Heart right ventricle (tissue), 16 donors: ENCODE results near the gene CDKL1. TPM values are rescaled to one million over a fixed set of nuclear protein-coding genes. Genes with fewer than 3 reads are reported as not detected.

Source experiments
- ATAC-seq, 8 donors: fragments of 200-7000 bp; cut with Tn5 transposase; one replicate each; pipeline ENCODE4 v1.9.1; 2020; ENCODE audit warnings: mild to moderate bottlenecking in 8 of 8, moderate library complexity in 8 of 8, moderate number of reproducible peaks in 1 of 8
- DNase-seq, 2 donors: peaks; one replicate each; pipeline ENCODE4 v3.0.0-alpha.2; 2020
- H3K27ac ChIP-seq, 10 donors: fragments of 200-600 bp; sonication (generic) in 2 of 10; one replicate each; pipeline versions ENCODE4 v1.5.0 to v1.8.0; 2020 to 2022; ENCODE audit warnings: mild to moderate bottlenecking in 3 of 10
- H3K27me3 ChIP-seq, 7 donors: fragments of 200-600 bp; one replicate each; pipeline ENCODE4 v1.8.0; 2021 to 2022; ENCODE audit warnings: mild to moderate bottlenecking in 2 of 7
- H3K36me3 ChIP-seq, 9 donors: fragments of 200-600 bp; sonication (generic) in 1 of 9; one replicate each; pipeline versions ENCODE4 v1.5.0 to v1.8.0; 2020 to 2022; ENCODE audit warnings: mild to moderate bottlenecking in 2 of 9
- H3K4me1 ChIP-seq, 9 donors: fragments of 200-600 bp; sonication (generic) in 1 of 9; one replicate each; pipeline versions ENCODE4 v1.5.0 to v1.8.0; 2020 to 2022; ENCODE audit warnings: mild to moderate bottlenecking in 4 of 9
- H3K4me3 ChIP-seq, 10 donors: fragments of 200-600 bp; sonication (generic) in 2 of 10; one replicate each; pipeline versions ENCODE4 v1.5.0 to v1.8.0; 2020 to 2022; ENCODE audit warnings: mild to moderate bottlenecking in 7 of 10, moderate library complexity in 2 of 10
- H3K9me3 ChIP-seq, 11 donors: fragments of 200-600 bp in 10 of 11; sonication (generic) in 2 of 11; one replicate each; pipeline versions ENCODE4 v1.5.0 to v1.8.0; 2013 to 2022; ENCODE audit warnings: mild to moderate bottlenecking in 2 of 11, control low read depth in 1 of 11, moderate library complexity in 1 of 11
- CTCF ChIP-seq, 9 donors: fragments of 200-600 bp; sonication (generic) in 2 of 9; IDR thresholded peaks; one replicate each; pipeline versions ENCODE4 v1.5.0 to v1.8.0; 2021 to 2022; ENCODE audit warnings: antibody characterized with exemption in 9 of 9, mild to moderate bottlenecking in 5 of 9, moderate library complexity in 1 of 9
- WGBS, 2 donors: extraction: QIAGEN DNeasy Blood & Tissue Kit; methylation state at CpG; one replicate each; pipeline ENCODE4 v1.1.7; 2013; ENCODE audit warnings: inconsistent platforms in 1 of 2; 5-methylcytosine and 5-hydroxymethylcytosine counted together
- intact Hi-C, 10 donors: fragments of 100-400 bp; cut with DNase I; formaldehyde crosslinking; loops; one replicate each; pipeline versions ENCODE4 v1.11.1 to v1.14.2; 2022
- polyA plus RNA-seq, 2 donors: library from polyadenylated mRNA; stranded (reverse); fragments of 200-250 nt; gene quantifications; one replicate each; pipeline ENCODE4 v1.2.3, GENCODE V29; 2013
- total RNA-seq, 10 donors: library from RNA; stranded (reverse); fragmentation: NEBNext Ultra II Directional in 3 of 10; extraction: Animal tissue kit (Norgen Biotek cat#: 25700) in 3 of 10; gene quantifications; one replicate each; pipeline versions ENCODE4 v1.2.1 to v1.2.4, GENCODE V29; 2021 to 2023
- donor health status: Arrhythmogenic right ventricular cardiomyopathy.
- donor health status: ischemic (EF 13 %, LVEDD 7.1; RV severe dilation, severe dysfunction).
- donor health status: healthy with polysubstance abuse.
- donor health status: DM: no; HTN: yes; CAD: no.
- donor health status: DM: no; HTN: no; CAD: no.
- donor health status: ischemic (EF 25% LVEDD 6.9; RV normal size, moderate dysfunction).
- donor health status: ischemic (EF 25% LVEDD 5.7; RV mildly dilated, moderate dysfunction).
- donor health status: healthy.
- donor health status: DM: yes; HTN: yes; CAD: no.
- donor health status: Ischemic cardiomyopathy.
- donor health status: ischemic (EF 35%, LVEDD 5.7; RV mildly dilated, moderate dysfunction).
- donor health status: nonischemic (EF 11% LVEDD 7.7; RV severe dilation, severe dysfunction).
- donor health status: DM: yes; HTN: yes; CAD: no.
- donor health status: PGD.
- donor health status: ischemic (EF 29% LVEDD 5.4; RV normal size, mild dysfunction).
- donor health status: nonischemic (EF 23%, LVEDD 6.1; RV moderate dilation, normal function).

Gene CDKL1
- total and polyA plus RNA-seq, 12 donors: 0.71 to 6.0 (median 2.1) TPM

- no peak for DNase-seq
- Histone ChIP-seq H3K27ac (no peak overlapping the region), H3K4me1 (no peaks in the 10 kb centered on the region), H3K36me3 (peaks cover 0 to 95% (median 31%) of the 10 kb centered on the region in 9 donors), H3K27me3 (no peaks in the 10 kb centered on the region), H3K4me3 (no peak overlapping the region), H3K9me3 (no peaks in the 10 kb centered on the region)
- no peak for TF ChIP-seq CTCF (IDR thresholded peaks at IDR 0.05)
- no peak for ATAC-seq
- WGBS, 2 donors: 56 to 80% methylated on average over 2 of the region's 2 CpGs
- intact Hi-C loops: no loop called here
Observed at GRCh38 chr14:50425105-50425504, 28.4 kb upstream of the CDKL1 start.

GRCh38 chr14:50423529-50423928, 26.8 kb upstream of the CDKL1 start:
- Histone ChIP-seq H3K9me3 (no peaks in the 10 kb centered on the region), H3K27me3 (no peaks in the 10 kb centered on the region), H3K36me3 (peaks cover 0 to 100% (median 41%) of the 10 kb centered on the region in 9 donors), H3K27ac (no peak overlapping the region), H3K4me3 (no peak overlapping the region), H3K4me1 (no peaks in the 10 kb centered on the region)
- intact Hi-C loops: no loop called here
- ATAC-seq (no peak), DNase-seq (no peak)
- TF ChIP-seq CTCF (IDR thresholded peaks at IDR 0.05): no peak
- 94 to 100% methylated on average over 3 of the region's 3 CpGs for WGBS, 2 donors

- no peak for DNase-seq
- Histone ChIP-seq H3K36me3 (peaks cover 0 to 100% (median 41%) of the 10 kb centered on the region in 9 donors), H3K27me3 (no peaks in the 10 kb centered on the region), H3K27ac (no peak overlapping the region), H3K4me1 (no peaks in the 10 kb centered on the region), H3K9me3 (no peaks in the 10 kb centered on the region), H3K4me3 (no peak overlapping the region)
- 96 to 97% methylated on average over 7 of the region's 7 CpGs for WGBS, 2 donors
- no peak for ATAC-seq
- intact Hi-C loops: no loop called here
- TF ChIP-seq CTCF (IDR thresholded peaks at IDR 0.05): no peak
Observed at GRCh38 chr14:50421499-50421898, 24.8 kb upstream of the CDKL1 start.

- 95 to 99% methylated on average over 2 of the region's 2 CpGs for WGBS, 2 donors
- Histone ChIP-seq H3K4me3 (no peak overlapping the region), H3K4me1 (no peaks in the 10 kb centered on the region), H3K27ac (no peak overlapping the region), H3K36me3 (peaks cover 0 to 70% (median 17%) of the 10 kb centered on the region in 9 donors), H3K9me3 (no peaks in the 10 kb centered on the region), H3K27me3 (no peaks in the 10 kb centered on the region)
- ATAC-seq (no peak), DNase-seq (no peak)
- TF ChIP-seq CTCF (IDR thresholded peaks at IDR 0.05): no peak
- intact Hi-C loops: no loop called here
Observed at GRCh38 chr14:50417853-50418252, 21.2 kb upstream of the CDKL1 start.
